GM12801 (cell line): Measurements from ENCODE around the gene TBC1D2B.

Source experiments
- CTCF ChIP-seq: IDR thresholded peaks from one replicate; pipeline ENCODE4 v1.5.1; 2011; ENCODE audit warnings: control low read depth; ENCODE audit not compliant: insufficient read length; ENCODE audit errors: extremely low read depth

TBC1D2B gene

GRCh38 chr15:77945566-77945965 lies 131.9 kb downstream of the TBC1D2B start:
- TF ChIP-seq CTCF, result no peak
